ENCODE results near the gene TMSB4X.

DNA sequence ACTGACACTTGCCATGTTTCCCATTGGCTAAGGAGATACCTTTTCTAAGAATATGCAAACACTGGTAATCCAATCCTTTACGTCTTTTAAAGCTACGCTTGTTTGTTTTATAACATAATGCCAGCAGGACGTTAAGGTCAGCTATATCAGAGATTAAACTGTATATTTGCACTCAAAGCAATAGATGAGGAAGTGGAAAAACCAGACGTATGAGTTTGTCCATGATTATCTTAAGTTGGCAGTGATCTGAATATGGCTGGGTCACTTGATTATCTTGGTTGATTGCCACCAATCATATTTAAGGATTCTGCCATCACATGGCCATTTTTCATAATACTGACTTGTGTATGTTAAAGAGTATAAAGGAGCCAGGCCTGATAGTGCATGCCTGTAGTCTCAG lies 19.4 kb downstream of the TMSB4X start:
- no peak for TF ChIP-seq CTCF (IDR thresholded peaks at IDR 0.05; ENCODE audit: extremely low read depth in 1 of 2, insufficient read depth in 1 of 2, low read depth in 1 of 2, low read length in 2 of 2)
- TF ChIP-seq EZH2 (IDR thresholded peaks at IDR 0.05; ENCODE audit: borderline replicate concordance, low read depth, low read length, severe bottlenecking), result no peak
- TF ChIP-seq POLR2AphosphoS5 (IDR thresholded peaks at IDR 0.05; ENCODE audit: insufficient read depth, low read depth, low read length), result no peak
- TF ChIP-seq POLR2A (IDR thresholded peaks at IDR 0.05; ENCODE audit: low read depth, low read length), result no peak
- no peak for TF ChIP-seq MAX (IDR thresholded peaks at IDR 0.05; ENCODE audit: insufficient read depth, insufficient read length)
- TF ChIP-seq FOS (IDR thresholded peaks at IDR 0.05; ENCODE audit: borderline replicate concordance, insufficient read depth, low read length), result no peak
- TF ChIP-seq GATA2 (IDR thresholded peaks at IDR 0.05; ENCODE audit: insufficient read depth, insufficient read length, low read depth, low read length), result no peak
- no peak for TF ChIP-seq MYC (IDR thresholded peaks at IDR 0.05; ENCODE audit: low read depth, low read length)
- no peak for TF ChIP-seq JUN (IDR thresholded peaks at IDR 0.05; ENCODE audit: borderline replicate concordance, insufficient read depth, insufficient read length, low read depth)

All from endothelial cell of umbilical vein (primary cell).